HG03442 (cell line): ENCODE results near the gene DHX29.
A peak's percentile ranks its signal among the peaks of the same experiment; 100 is the strongest.

Source experiments
- ATAC-seq: cut with Tn5 transposase; IDR thresholded peaks from one replicate; pipeline ENCODE4 v1.9.1; 2021; ENCODE audit warnings: mild to moderate bottlenecking, moderate library complexity; ENCODE audit not compliant: unreplicated experiment

The DHX29 gene

DNA sequence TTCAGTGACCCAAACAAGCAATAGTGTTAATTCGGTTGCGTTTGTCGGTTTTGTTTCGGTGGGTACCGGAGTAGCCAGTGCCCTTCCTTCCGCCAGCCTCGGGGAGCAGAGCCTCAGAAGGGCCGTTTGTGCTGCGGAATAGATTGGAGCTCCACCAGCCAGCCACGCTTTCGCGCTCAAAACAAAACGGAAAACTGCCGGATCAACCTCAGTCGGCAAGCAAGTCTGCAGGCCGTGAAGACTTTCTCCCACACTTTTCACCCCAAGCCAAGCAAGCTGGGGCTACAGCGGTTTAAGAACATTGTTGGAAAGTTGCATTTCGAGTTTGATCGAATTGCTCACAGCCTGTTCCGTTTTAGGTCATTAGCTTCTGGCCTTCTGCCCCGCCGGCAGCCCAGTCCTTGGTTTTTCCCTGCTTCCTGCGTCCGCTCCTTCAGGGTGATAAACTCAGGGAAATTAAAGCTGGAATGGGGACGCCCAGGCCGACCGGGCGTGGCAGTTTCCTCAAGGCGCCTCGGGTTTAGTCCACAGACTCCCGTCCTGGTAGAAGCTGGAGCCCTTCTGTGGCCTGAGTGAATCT is 73.3 kb downstream of the DHX29 start:
- ATAC-seq: no peak

DNA sequence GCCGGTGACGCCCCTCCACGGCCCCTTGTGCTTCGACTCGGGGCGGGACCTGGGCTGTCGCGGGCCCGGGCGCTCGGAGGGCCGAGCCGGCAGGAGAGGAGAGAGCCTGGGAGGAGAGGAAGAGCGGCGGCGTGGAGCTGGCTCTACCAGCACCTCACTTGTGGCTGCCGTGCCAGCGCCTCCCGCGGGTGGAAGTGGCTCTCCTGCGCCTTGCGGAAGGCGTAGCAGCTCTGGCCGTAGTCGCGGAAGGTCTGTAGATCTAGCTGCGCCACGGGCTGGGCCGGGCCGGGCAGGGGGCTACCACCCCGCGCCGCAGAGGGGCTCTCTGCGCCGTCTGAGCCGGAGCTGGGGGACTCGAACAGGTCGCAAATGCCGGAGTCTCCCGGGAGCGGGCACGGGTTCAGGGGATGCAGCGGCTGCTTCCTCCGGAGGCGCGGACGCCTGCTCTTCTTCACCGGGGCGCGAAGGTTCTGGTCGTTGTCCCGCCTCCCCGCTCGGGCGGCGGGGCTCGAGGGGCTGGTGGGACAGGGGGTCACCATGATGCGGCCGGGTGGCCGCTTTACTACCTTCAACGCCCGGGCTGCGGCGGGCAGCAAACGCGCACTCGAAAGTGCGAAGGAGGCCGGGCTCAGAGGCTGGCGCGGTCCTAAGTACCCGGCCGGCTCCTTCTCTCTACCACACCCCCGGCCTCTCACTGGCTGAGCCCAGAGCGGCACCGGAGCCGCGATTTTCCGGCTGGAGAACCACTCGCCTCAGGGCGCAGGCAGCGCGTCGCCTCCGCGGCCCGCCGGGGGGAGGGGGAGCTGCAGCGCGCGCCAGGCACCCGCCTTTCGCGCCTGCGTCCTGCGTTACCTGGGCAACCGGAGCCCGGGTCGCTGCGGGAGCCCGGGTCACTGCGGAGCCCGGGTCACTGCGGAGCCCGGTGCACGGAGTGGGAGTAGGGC is 74.2 kb downstream of the DHX29 start, which contains the start of gene CCNO:
Gene CCNO, minus strand, starts transcription at position 624 of the 944 bp plus-strand sequence. Its CDS starts 85 bp downstream, at position 539.
- ATAC-seq: peak; percentile 41

DNA sequence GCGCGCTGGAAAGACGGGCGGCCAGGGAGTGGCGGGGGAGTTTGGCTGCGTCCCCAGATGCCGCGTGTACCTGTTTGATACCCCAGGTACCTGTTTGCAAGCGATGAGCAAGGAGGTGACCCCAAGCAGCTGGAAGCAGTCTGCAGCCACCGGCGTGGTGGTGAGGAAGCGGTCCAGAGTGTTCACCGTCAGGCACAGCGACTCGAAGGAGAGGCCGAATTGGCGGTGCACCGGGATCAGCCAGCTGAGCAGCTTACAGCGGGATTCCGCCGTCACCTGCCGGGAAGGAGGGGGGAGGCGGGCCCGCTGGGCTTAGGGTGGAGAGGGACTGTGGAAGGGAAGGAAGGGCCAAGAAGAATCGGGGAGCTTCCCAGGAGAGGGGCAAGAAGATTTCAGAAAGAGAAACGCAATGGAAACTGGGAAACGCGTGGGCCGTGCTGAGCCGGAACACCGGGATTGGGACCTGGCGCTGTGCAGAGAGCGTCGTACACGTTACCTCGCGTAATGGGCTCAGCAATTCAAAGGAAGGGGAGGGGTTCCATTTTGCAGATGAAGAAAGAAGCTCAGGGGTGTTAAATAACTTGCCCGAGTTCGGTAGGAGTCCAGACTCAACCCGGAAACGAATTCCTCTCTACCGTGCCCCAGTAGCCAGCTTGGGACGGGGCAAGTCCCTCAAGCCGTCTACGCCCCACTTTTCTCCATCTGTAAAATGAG is 75.1 kb downstream of the DHX29 start:
- ATAC-seq: peak; percentile 5

DNA sequence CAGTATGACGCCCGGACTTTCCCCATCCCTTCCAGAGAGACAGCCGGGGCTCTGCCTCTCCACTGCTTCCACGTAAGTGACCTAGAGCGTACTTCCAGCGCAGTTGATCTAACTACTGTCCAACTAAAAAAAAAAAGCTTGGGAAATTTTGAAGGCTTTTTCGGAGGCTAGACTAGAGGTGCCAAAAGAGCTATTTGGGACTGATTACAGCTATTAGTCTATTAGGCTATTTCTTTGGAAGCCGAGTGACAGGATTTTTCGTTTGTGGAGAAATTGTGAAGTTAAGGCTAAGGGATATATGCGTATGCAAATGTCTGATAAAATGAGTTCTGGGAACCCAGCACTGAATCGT is 75.6 kb downstream of the DHX29 start:
- no peak for ATAC-seq

DNA sequence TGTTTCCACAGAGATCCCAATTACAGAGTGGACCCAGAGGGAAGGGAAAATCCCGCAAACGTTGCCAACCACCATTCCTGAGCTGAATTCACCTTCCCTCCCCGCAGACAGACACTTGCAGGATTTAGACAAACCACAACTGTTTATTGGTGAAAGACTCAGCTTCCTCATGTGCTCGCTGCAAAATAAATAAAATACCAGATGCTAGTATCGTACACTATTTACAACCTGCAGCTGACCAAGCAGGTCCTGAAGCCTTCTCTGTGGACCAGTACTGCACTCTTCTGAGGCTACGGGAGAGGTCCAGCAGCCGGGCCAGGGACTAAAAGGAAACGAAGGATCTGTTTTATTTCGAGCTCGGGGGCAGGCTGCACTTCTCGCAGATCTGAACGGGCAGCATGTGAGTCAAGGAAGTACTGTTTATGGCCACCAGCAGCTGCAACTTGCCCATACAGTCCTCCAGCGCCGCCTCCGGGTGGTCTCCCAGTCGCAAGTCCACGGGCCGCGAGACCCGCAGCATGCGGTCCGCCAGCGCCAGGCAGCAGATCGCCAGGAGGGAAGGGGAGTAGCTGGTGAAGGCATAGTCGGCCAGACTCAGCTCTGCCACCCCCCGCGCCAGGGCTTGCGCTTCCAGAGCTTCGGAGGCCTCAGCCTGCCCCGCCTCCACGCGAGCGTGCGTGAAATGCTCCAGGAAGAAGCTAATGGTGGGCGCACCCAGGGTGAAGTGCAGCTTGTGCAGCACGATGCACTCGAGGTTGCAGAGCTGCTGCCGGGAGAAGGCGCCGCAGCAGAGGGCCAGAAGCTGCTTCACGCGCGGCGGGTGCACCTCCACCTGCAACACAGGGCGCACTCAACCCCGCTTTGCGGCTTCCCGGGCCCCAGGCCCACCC is 76.2 kb downstream of the DHX29 start:
- ATAC-seq: no peak

DNA sequence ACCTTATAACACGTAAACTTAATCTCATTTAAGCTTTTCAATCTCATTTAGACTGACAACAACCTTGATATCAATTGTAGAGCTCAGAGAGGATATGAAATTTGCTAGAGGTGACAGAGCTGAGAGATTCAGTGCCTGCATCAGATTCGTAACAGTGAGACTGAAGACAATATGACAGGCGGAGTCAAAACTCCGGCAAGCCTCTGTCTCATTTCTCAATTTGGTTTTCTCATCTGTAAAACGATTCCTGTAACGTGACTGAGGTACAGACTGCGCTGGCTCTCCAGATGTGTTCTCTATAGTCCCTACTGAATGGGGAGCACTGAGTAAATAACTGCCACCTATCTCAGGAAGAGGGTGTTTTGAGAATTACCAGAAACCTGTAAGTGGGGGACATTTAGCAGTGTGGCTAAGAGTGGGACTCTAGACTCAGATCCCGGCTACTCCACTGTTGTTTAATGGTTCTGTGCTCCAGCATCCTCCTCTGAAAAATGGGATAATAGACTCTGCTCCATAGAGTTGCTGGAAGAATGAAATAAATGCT is 77.3 kb downstream of the DHX29 start:
- ATAC-seq: no peak

DNA sequence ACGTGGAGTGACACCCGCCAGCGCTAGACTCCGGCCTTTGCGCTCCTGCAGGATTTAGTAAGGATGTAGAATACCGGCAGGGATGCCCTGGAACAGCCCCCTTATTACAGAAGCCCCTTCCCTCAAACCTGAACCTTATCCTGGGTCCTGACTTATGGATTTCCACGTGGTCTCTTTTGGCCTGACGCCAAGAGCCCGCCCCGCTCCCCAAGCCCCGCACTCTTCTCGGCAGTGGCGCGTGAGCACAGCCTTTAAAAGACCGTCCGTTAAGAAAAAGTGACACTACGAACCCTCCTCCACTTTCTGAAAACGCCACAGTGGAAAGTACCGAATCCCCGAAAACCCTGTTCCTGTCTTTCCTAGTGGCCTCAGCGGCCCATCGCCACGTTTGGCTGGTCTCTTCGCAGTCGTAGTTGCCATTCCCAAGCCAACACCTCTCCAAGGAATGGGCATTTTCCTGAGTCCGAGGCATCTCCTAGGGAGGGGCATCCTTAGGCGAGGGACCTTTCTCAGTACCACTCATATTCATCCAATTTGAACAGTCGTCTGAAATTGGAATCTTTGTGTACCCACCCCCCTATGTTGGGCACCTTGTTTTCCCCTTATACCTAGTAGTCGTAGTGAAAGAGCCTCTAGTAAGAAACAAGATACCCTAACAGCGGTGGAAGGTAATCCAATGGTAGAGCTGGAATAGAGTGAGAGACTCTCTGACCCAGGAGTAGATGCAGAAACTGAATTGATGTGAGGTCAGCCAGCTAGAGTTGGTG is 79.6 kb downstream of the DHX29 start:
- ATAC-seq: no peak

DNA sequence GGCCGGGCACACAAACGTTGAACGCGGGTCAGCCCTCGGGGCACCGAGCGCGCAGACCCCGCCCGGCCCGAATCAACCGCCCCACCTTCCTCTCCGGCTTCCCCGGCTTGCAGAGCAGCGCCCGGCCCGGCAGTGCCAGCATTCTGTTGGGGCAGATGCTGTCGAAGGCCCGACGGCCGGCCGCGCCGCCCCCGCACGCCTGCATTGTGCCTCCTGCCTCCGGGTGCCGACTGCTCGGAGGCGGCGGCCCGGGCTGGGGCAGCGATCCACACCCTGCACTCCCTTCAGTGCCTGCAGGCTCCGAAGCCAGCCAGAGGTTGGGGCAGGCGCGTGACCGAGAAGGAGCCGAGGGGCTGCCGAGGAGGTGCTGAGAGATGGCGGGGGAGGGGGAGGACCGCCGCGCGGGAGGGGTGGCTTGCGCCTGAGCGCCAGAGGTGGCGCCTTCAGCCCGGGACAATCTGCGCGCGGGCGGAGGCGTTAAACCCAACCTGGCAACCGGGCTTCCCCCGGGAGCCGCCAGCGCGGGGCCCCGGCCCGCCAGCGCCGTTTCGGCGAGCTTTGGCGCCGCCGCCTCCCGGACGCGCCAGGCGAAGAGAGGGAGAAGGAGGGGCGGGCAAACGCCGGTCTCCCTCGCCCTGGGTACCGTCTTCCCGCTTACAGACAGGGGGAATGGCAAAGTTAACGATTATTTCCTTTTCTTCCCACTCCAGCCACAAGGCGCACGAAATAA is 80.4 kb downstream of the DHX29 start, which contains the start of gene MCIDAS:
Gene MCIDAS, minus strand, starts transcription at position 382 of the 730 bp plus-strand sequence. Its CDS starts 177 bp downstream, at position 205.
- peak; percentile 37 for ATAC-seq

DNA sequence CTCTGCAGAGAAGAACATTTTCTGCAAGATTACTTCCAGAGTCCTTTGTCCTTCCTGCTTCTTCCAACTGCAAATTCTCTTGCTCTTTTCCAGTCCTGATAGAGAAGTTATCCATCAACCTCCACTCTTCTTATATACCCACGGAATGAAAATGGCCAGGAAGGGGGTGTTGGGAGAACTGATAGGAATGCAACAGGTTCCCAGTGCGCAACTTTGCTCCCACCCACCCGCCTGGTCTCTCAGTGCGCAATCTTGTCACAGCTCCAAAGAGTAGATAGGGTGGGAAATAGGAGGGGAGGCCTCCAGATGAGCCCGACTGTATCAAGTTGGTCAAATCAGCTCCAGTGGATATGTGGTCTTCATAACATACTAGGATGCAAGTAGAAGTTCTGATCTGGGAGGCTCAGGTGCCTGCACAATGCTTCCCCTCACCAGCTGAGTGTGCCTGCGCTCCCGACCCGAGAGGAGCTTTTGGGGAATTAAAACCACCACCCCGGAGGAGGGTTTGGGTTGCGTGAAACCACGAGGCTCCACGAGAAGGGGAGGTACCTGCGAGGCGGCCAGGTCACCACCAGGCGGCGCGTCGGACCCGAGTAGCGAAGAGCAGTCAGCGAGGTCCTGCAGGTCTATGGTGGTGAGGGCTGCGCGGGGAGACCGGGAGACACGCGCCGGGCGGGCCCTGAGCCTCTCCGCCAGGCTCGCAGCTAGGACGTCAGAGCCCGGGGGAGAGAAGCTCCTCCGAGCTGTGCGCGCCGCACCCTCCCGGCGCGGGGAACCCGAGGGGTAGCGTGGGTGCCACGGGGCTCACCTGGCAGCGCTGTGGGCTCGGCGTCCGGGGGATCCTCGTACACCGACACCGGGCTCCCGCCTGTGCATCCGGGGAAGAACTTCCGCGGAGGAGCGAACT is 81.2 kb downstream of the DHX29 start:
- peak; percentile 57 for ATAC-seq

DNA sequence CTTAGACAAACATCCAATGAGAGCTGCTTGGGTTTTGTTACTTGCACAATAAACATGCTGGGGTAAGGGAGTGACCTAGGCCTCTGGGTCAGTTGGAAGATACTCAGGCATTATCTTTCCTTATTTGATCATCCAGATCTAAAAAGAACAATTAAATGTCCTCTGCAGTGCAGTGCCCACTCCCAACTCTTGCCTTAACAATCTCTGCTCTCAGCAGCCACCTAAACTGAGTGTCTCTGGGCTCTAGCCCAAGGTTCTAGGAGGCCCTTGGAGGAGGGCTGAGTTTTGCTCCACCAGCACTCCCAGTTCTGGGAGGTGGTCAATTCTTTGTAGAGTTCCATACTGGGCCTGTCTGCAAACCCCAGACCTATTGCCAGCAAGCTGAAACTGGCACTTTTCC is 82.1 kb downstream of the DHX29 start:
- no peak for ATAC-seq

DNA sequence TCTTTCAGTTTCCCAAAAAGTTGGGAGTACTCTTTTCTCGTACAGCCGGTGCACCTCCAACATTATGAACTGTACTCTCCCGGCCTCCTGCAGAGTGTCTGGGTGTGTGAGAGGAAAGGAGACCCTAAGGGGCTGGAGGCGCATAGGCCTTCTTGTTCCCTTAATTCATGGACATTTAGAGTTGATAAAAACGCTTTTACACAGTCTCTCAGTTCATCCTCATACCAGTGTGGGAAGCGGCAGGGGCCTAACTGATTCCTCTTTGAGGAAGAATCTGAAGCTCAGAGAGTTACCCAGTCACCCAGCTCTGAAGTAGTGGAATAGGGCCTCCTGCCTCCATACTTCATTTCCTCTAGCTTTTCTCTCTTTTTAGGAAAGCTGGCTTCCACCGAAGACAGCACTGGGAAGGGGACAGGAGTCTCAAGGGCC is 83.7 kb downstream of the DHX29 start:
- ATAC-seq: no peak

DNA sequence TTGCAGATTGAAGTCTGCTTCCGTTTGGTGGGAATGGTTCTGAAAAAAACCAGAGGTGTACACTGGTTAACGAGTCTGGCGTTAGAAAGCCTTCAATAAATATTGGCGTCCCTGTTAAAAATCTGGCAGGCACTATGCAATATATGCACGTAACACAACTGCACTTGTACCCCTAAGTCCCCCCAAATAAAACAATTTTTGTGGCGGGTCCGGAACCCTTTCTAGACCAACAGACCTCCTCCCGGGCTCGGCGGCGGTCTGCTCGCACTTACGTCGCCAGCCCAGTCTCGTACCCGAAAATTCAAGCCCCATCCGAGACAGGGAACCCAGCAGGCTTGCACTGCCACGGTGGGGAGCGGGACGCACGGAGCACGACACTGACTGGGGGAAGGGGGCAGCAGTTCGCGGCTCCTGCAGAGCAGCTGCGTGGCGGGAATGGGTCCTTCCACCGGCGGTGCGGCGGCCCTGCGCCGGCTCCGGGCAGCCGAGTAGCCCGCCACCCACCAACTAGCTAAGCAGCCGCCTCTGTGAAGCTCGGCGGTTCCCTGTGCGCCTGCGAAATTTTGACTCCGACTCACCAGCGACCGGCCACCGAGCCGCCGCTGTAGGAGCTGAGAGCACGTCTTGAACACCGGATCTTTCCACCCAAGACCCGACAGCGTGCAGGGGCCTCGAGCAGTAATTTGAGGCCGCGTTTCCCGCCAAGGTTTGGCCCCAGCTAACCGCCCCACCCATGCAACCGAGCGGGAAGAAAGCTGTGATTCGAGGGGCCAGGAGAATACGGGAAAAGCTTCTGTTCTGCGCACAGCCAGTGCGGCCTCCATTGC is 84.3 kb downstream of the DHX29 start:
- no peak for ATAC-seq

DNA sequence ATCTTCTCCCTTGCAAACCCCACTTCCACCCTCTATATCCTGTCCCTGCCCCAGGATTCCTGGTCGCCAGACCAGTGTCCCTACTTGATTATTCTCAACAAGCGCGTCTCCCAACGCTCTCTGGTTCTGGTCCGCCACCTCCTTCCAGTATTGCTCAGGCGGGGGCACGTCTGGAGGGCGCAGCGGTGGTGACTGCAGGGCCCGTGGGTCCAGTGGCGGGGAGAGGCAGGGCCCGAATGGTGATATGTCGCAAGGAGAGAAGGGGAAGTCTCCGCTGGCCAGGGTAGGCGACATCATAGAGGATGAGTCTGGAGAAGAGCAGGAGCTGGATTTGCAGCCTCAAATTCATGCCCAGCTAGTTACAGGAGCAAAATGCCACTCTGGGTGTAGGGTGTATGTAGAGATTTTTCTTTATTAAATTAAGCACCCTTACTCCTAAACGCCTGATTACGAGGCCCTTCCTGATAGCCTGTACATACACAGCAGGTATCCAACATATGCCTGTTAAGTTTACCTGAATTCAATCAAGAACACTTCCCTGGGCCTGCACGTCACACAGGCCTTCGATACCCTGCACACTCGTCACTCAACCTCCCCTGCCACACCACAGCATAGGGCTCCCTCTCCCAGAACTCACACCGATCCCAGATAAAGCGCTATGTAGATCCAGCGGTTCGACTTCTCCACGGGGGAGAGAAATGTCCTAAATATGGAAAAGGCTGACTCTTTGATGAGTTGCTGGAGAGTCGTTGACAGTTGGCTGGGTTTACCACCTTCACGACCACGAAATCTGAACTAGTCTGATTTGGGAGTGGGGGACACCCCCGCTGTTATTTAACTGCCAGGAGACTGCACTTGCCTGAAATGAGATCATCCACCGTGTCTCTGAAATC is 85.2 kb downstream of the DHX29 start:
- ATAC-seq: no peak

DNA sequence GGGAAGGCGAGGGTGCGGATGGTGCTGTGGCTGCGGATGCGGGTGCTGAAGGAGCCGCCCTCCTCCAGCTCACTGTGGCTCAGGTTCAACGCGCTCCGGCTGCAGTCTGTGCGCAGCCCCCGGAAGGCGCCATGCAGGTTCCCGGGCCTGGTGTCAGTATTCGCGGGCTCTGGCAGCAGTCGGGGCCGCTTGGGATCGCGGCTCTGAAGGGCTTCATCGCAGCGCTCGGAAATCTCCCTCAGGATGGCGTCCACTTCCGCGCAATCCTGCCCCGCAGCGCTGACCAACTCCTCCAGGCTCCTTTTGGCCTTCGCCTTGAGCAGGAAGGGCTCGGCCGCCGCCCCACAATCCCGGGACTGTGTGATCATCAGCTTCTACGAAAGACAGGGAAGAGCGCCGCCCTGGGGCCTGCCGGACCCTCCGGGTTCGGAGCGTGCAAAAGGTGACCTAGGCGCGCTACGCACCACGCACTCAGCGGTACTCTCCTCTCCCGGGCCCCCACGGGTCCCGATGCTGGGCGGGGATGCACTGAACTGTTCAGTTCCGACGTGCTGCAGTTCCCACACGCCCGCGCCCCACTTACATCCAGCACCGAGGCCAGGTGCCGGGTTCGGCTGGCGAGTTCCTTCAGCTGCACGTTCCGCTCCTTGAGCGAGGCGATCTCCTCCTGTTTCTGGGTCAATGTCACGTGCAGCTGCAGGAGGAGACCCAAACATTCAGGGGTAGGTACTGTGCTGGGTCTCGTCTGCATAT is 86.9 kb downstream of the DHX29 start:
- no peak for ATAC-seq

DNA sequence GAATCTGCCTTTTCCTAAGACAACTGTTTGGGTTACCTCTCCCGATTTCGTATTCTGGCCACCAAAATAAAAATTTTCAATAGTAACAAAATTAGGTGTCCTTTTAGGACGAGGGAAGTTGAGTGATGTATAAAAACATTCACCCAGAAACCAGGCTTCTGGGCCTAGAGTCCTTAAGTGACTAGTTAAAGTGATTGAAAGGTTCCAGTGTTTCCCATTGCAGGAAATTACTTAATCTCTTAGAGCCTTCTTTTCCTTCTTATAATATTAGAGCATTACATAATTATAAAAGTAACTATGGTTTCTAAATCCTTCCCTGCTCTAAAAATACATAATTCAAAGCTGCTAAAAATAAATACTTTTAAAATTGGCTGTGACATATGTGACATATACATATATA is 87.7 kb downstream of the DHX29 start:
- ATAC-seq: no peak
